ENCODE measurements around the gene TRERF1. TPM values are rescaled to one million over a fixed set of nuclear protein-coding genes. Genes with fewer than 3 reads are reported as not detected.

TRERF1 gene
- total RNA-seq, 1 experiment from 2014 or later, result 14.5 TPM

GRCh38 chr6:42302411-42302810 is 149.3 kb downstream of the TRERF1 start:
- intact Hi-C loops (cut with micrococcal nuclease; ENCODE audit: unreplicated experiment), result no loop called here
- no peaks in the 10 kb centered on the region for H3K9me3 ChIP-seq (ENCODE audit: insufficient read depth, low read depth)
- BruUV-seq (replicated peaks), result no TSS peak
- no peak for DNase-seq
- H3F3A ChIP-seq (ENCODE audit: insufficient read depth, low read depth), result peaks cover 18% of the 10 kb centered on the region
- H4K20me1 ChIP-seq (ENCODE audit: insufficient read depth), result no peaks in the 10 kb centered on the region
- H3K36me3 ChIP-seq (ENCODE audit: low read depth), result no peaks in the 10 kb centered on the region
- no peak overlapping the region for H2AFZ ChIP-seq
- peaks cover 14% of the 10 kb centered on the region; the same call in 1 of the 2 replicates for H3K79me2 ChIP-seq (ENCODE audit: low read depth)
- H3K4me2 ChIP-seq, result no peak overlapping the region
- peaks cover 42% of the 10 kb centered on the region for H3K4me1 ChIP-seq (replicated peaks; ENCODE audit: insufficient read depth)
- no peaks in the 10 kb centered on the region for H3K9me2 ChIP-seq (ENCODE audit: insufficient read depth)
- H3K27me3 ChIP-seq (ENCODE audit: insufficient read depth, low read depth), result no peaks in the 10 kb centered on the region
- no peak overlapping the region for H3K27ac ChIP-seq
- no peak overlapping the region for H3K4me3 ChIP-seq
- no peak for TF ChIP-seq CTCF (conservative IDR thresholded peaks at IDR 0.05)
- TF ChIP-seq EZH2 (IDR thresholded peaks at IDR 0.05; ENCODE audit: low read depth), result no peak
- CTCF ChIA-PET, result no interaction called here
- POLR2A ChIA-PET (ENCODE audit: unreplicated experiment), result no interaction called here

GRCh38 chr6:42301986-42302385 is 149.7 kb downstream of the TRERF1 start:
- Histone ChIP-seq H3K4me3 (no peak overlapping the region), H2AFZ (no peak overlapping the region), H3F3A (ENCODE audit: insufficient read depth, low read depth) (peaks cover 22% of the 10 kb centered on the region), H3K9me3 (ENCODE audit: insufficient read depth, low read depth) (no peaks in the 10 kb centered on the region), H3K9me2 (ENCODE audit: insufficient read depth) (no peaks in the 10 kb centered on the region), H3K4me2 (no peak overlapping the region), H4K20me1 (ENCODE audit: insufficient read depth) (no peaks in the 10 kb centered on the region), H3K36me3 (ENCODE audit: low read depth) (no peaks in the 10 kb centered on the region), H3K4me1 (replicated peaks; ENCODE audit: insufficient read depth) (peaks cover 46% of the 10 kb centered on the region), H3K79me2 (ENCODE audit: low read depth) (peaks cover 13% of the 10 kb centered on the region; the same call in 1 of the 2 replicates), H3K27me3 (ENCODE audit: insufficient read depth, low read depth) (no peaks in the 10 kb centered on the region), H3K27ac (0 out of 2 replicates have a peak overlapping the region, but pooled peaks have one; percentile 38)
- TF ChIP-seq CTCF (conservative IDR thresholded peaks at IDR 0.05) (no peak), EZH2 (IDR thresholded peaks at IDR 0.05; ENCODE audit: low read depth) (no peak)
- BruUV-seq (replicated peaks), result no TSS peak
- ChIA-PET CTCF (no interaction called here), POLR2A (ENCODE audit: unreplicated experiment) (no interaction called here)
- DNase-seq, result no peak
- intact Hi-C loops (cut with micrococcal nuclease; ENCODE audit: unreplicated experiment), result no loop called here

GRCh38 chr6:42300701-42301100 is 151.0 kb downstream of the TRERF1 start:
- CTCF ChIA-PET, result no interaction called here
- H3K9me2 ChIP-seq (ENCODE audit: insufficient read depth), result no peaks in the 10 kb centered on the region
- peak overlapping the region; percentile 32 for H3K4me2 ChIP-seq
- H4K20me1 ChIP-seq (ENCODE audit: insufficient read depth), result no peaks in the 10 kb centered on the region
- no peaks in the 10 kb centered on the region for H3K36me3 ChIP-seq (ENCODE audit: low read depth)
- H3K9me3 ChIP-seq (ENCODE audit: insufficient read depth, low read depth), result no peaks in the 10 kb centered on the region
- no peaks in the 10 kb centered on the region for H3K27me3 ChIP-seq (ENCODE audit: insufficient read depth, low read depth)
- peak; percentile 25 to 68 for DNase-seq
- POLR2A ChIA-PET (ENCODE audit: unreplicated experiment), result interaction anchor here (0.5 kb wide), 1 partner anchor 30 kb away, joined by 3 read pairs; no protein-coding TSS in a partner anchor
- no peak for TF ChIP-seq EZH2 (IDR thresholded peaks at IDR 0.05; ENCODE audit: low read depth)
- TF ChIP-seq CTCF (conservative IDR thresholded peaks at IDR 0.05), result no peak
- no TSS peak for BruUV-seq (replicated peaks)
- peak overlapping the region; percentile 38 for H3K27ac ChIP-seq
- H2AFZ ChIP-seq, result no peak overlapping the region
- H3F3A ChIP-seq (ENCODE audit: insufficient read depth, low read depth), result peaks cover 29% of the 10 kb centered on the region
- intact Hi-C loops (cut with micrococcal nuclease; ENCODE audit: unreplicated experiment), result no loop called here
- peaks cover 13% of the 10 kb centered on the region; the same call in 1 of the 2 replicates for H3K79me2 ChIP-seq (ENCODE audit: low read depth)
- H3K4me3 ChIP-seq, result no peak overlapping the region
- peaks cover 59% of the 10 kb centered on the region for H3K4me1 ChIP-seq (replicated peaks; ENCODE audit: insufficient read depth)
